Umbilical cord (tissue), 2 donors: ENCODE measurements around the gene DSG2. TPM values are rescaled to one million over a fixed set of nuclear protein-coding genes. Genes with fewer than 3 reads are reported as not detected.

Experiments
- DNase-seq: peaks from one replicate; pipeline ENCODE4 v3.0.0-alpha.2; 2015; ENCODE audit warnings: low spot score
- total RNA-seq: library from RNA; depleted of rRNA; stranded (reverse); fragments of >200 nt; gene quantifications from one replicate; pipeline ENCODE4 v1.2.3, GENCODE V29; 2014; ENCODE audit warnings: low replicate concordance; ENCODE audit not compliant: insufficient read depth

Gene DSG2
- total RNA-seq, 1 donor from 2014 or later = 48.2 TPM

- DNase-seq = no peak
These were observed 92.6 kb downstream of the DSG2 start for GRCh38 chr18:31590570-31590969.

- no peak for DNase-seq
These were observed 93.1 kb downstream of the DSG2 start for GRCh38 chr18:31591113-31591512.

GRCh38 chr18:31591628-31592027 is 93.7 kb downstream of the DSG2 start, which contains the start of gene TTR:
TTR (plus strand) TSS chr18:31591877; CDS start chr18:31591903, 26 bp downstream.
- DNase-seq = no peak

- no peak for DNase-seq
These were observed 94.7 kb downstream of the DSG2 start for GRCh38 chr18:31592506-31593157.

- DNase-seq = no peak
These were observed 97.3 kb downstream of the DSG2 start for GRCh38 chr18:31595121-31595771.

GRCh38 chr18:31596081-31596872 is 98.3 kb downstream of the DSG2 start:
- no peak for DNase-seq

- DNase-seq = no peak
These were observed 100.2 kb downstream of the DSG2 start for GRCh38 chr18:31598021-31598805.

Other genes starting within 250 kb of the DSG2 start
- 26.5 TPM for gene DSG1, start 180.0 kb upstream of the DSG2 start, total RNA-seq
- 0.24 TPM for gene DSG4, start 121.4 kb upstream of the DSG2 start, total RNA-seq
- gene DSG3, start 50.4 kb upstream of the DSG2 start, total RNA-seq = 34.7 TPM
- gene TTR, start 93.7 kb downstream of the DSG2 start, total RNA-seq = 15.6 TPM
- gene B4GALT6, start 186.4 kb downstream of the DSG2 start, total RNA-seq = 3.9 TPM